Glutamatergic neuron (in vitro differentiated cells): Measurements from ENCODE around the gene LONRF2. TPM values are rescaled to one million over a fixed set of nuclear protein-coding genes. Genes with fewer than 3 reads are reported as not detected.

Source experiments
- DNase-seq: peaks from one replicate; pipeline ENCODE4 v3.0.0; 2022
- H3K27ac Mint-ChIP-seq: one replicate; pipeline ENCODE4 v1.8.0; 2020; ENCODE audit warnings: mild to moderate bottlenecking, mixed read lengths, inconsistent platforms; ENCODE audit not compliant: unreplicated experiment
- H3K27me3 Mint-ChIP-seq: one replicate; pipeline ENCODE4 v1.8.0; 2020; ENCODE audit warnings: mild to moderate bottlenecking, moderate library complexity, mixed read lengths, inconsistent platforms; ENCODE audit not compliant: unreplicated experiment
- H3K36me3 Mint-ChIP-seq: one replicate; pipeline ENCODE4 v1.8.0; 2020; ENCODE audit warnings: mild to moderate bottlenecking, mixed read lengths, inconsistent platforms; ENCODE audit not compliant: unreplicated experiment
- H3K4me1 Mint-ChIP-seq: one replicate; pipeline ENCODE4 v1.8.0; 2020; ENCODE audit warnings: mild to moderate bottlenecking, low read depth, mixed read lengths, inconsistent platforms; ENCODE audit not compliant: unreplicated experiment
- H3K4me3 Mint-ChIP-seq: one replicate; pipeline ENCODE4 v1.8.0; 2020; ENCODE audit warnings: mild to moderate bottlenecking, mixed read lengths, inconsistent platforms; ENCODE audit not compliant: unreplicated experiment
- H3K9me3 Mint-ChIP-seq: one replicate; pipeline ENCODE4 v1.8.0; 2020; ENCODE audit warnings: mild to moderate bottlenecking, moderate library complexity, mixed read lengths, inconsistent platforms; ENCODE audit not compliant: unreplicated experiment
- CTCF ChIP-seq: fragments of 200-600 bp; sonication (generic); IDR thresholded peaks from one replicate; pipeline ENCODE4 v1.5.0; 2021; ENCODE audit not compliant: partially characterized antibody, unreplicated experiment
- total RNA-seq: library from RNA; stranded (reverse); fragmentation: NEBNext Ultra II Directional; extraction: Animal tissue kit (Norgen Biotek cat#: 25700); gene quantifications from one replicate; pipeline ENCODE4 v1.2.1, GENCODE V29; 2021; ENCODE audit not compliant: unreplicated experiment

LONRF2 gene
- total RNA-seq, 1 donor from 2014 or later, result 1.3 TPM

GRCh38 chr2:100271210-100271609 lies 51.1 kb downstream of the LONRF2 start:
- Mint-ChIP-seq H3K27ac (no peak overlapping the region), H3K27me3 (peaks cover 6% of the 10 kb centered on the region), H3K9me3 (no peaks in the 10 kb centered on the region), H3K4me3 (no peak overlapping the region), H3K4me1 (no peaks in the 10 kb centered on the region), H3K36me3 (no peaks in the 10 kb centered on the region)
- no peak for DNase-seq
- no peak for TF ChIP-seq CTCF

GRCh38 chr2:100270381-100271146 lies 51.7 kb downstream of the LONRF2 start:
- no peak overlapping the region for H3K27ac Mint-ChIP-seq
- H3K4me3 Mint-ChIP-seq, result no peak overlapping the region
- no peak for TF ChIP-seq CTCF
- peaks cover 6% of the 10 kb centered on the region for H3K27me3 Mint-ChIP-seq
- H3K4me1 Mint-ChIP-seq, result no peaks in the 10 kb centered on the region
- no peaks in the 10 kb centered on the region for H3K36me3 Mint-ChIP-seq
- no peaks in the 10 kb centered on the region for H3K9me3 Mint-ChIP-seq
- DNase-seq, result no peak

- H3K27me3 Mint-ChIP-seq, result peaks cover 6% of the 10 kb centered on the region
- no peak for TF ChIP-seq CTCF
- no peak for DNase-seq
These were observed 52.4 kb downstream of the LONRF2 start for GRCh38 chr2:100269889-100270288.

GRCh38 chr2:100268986-100269385 lies 53.3 kb downstream of the LONRF2 start:
- TF ChIP-seq CTCF, result no peak
- H3K9me3 Mint-ChIP-seq, result no peaks in the 10 kb centered on the region
- H3K36me3 Mint-ChIP-seq, result no peaks in the 10 kb centered on the region
- DNase-seq, result no peak
- peaks cover 3% of the 10 kb centered on the region for H3K27me3 Mint-ChIP-seq
- H3K4me1 Mint-ChIP-seq, result no peaks in the 10 kb centered on the region
- no peak overlapping the region for H3K27ac Mint-ChIP-seq
- no peak overlapping the region for H3K4me3 Mint-ChIP-seq

More at GRCh38 chr2:100269889-100270288, 52.4 kb downstream of the LONRF2 start:
- H3K27ac Mint-ChIP-seq, result no peak overlapping the region
- H3K4me3 Mint-ChIP-seq, result no peak overlapping the region
- H3K36me3 Mint-ChIP-seq, result no peaks in the 10 kb centered on the region
- H3K4me1 Mint-ChIP-seq, result no peaks in the 10 kb centered on the region
- no peaks in the 10 kb centered on the region for H3K9me3 Mint-ChIP-seq

GRCh38 chr2:100267751-100268150 lies 54.5 kb downstream of the LONRF2 start:
- Mint-ChIP-seq H3K4me1 (no peaks in the 10 kb centered on the region), H3K9me3 (no peaks in the 10 kb centered on the region), H3K27ac (no peak overlapping the region), H3K27me3 (peaks cover 3% of the 10 kb centered on the region), H3K4me3 (no peak overlapping the region), H3K36me3 (no peaks in the 10 kb centered on the region)
- no peak for TF ChIP-seq CTCF
- no peak for DNase-seq
